ENCODE results near the gene ZCCHC24.

ZCCHC24 gene

DNA sequence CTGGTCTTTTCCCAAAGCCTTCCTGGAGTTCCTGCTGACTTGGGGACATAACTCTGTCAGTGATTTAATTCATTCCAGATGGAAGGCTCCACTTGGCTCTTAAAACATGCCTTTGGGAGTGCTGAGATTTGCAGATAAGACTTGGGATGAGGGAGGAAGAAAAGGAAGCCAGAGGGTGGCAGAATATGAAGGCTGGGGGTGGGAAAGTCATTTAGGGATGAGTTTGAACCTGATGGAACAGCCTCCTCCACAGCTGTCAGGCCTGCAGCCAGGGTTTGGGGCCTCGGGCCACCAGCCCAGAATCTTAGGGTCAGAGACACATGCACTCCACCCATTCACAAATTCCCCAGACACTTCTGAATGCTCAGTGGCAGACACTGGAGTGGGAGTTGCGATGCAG is 38.5 kb upstream of the ZCCHC24 start:
- H3K4me1 ChIP-seq (ENCODE audit: control insufficient read depth in 1 of 2, insufficient read depth in 1 of 2, low read depth in 1 of 2, low read length in 1 of 2): no peaks in the 10 kb centered on the region
- H3K9me3 ChIP-seq: no peaks in the 10 kb centered on the region
- peaks cover 35% of the 10 kb centered on the region for H3K27me3 ChIP-seq
- TF ChIP-seq, protein P1, sequence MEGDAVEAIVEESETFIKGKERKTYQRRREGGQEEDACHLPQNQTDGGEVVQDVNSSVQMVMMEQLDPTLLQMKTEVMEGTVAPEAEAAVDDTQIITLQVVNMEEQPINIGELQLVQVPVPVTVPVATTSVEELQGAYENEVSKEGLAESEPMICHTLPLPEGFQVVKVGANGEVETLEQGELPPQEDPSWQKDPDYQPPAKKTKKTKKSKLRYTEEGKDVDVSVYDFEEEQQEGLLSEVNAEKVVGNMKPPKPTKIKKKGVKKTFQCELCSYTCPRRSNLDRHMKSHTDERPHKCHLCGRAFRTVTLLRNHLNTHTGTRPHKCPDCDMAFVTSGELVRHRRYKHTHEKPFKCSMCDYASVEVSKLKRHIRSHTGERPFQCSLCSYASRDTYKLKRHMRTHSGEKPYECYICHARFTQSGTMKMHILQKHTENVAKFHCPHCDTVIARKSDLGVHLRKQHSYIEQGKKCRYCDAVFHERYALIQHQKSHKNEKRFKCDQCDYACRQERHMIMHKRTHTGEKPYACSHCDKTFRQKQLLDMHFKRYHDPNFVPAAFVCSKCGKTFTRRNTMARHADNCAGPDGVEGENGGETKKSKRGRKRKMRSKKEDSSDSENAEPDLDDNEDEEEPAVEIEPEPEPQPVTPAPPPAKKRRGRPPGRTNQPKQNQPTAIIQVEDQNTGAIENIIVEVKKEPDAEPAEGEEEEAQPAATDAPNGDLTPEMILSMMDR (IDR thresholded peaks at IDR 0.05): no peak
- H3K27ac ChIP-seq: no peak overlapping the region
- no peak overlapping the region for H3K4me3 ChIP-seq (ENCODE audit: low read depth in 1 of 2, low read length in 1 of 2)
- H3K36me3 ChIP-seq: no peaks in the 10 kb centered on the region

DNA sequence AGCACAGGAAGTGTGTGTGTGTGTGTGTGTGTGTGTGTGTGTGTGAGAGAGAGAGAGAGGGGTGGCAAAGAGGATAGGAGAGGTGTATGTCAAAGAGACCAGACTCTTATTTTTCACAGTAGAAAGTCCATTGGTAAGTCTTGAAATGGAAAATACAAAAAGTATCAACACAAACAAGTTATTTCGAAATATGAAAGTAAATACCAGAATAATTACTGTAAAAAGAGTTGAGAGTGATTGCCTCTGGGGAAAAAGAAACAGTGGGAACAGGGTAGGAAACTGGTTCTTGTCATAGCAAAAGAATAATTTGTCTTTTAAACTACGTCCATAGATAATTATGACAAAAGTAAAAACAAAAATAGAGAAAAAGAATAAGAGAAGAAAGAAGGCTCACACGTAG is 37.9 kb upstream of the ZCCHC24 start:
- Histone ChIP-seq H3K27ac (no peak overlapping the region), H3K4me3 (ENCODE audit: low read depth in 1 of 2, low read length in 1 of 2) (no peak overlapping the region), H3K27me3 (peaks cover 35% of the 10 kb centered on the region), H3K9me3 (no peaks in the 10 kb centered on the region), H3K4me1 (ENCODE audit: control insufficient read depth in 1 of 2, insufficient read depth in 1 of 2, low read depth in 1 of 2, low read length in 1 of 2) (no peaks in the 10 kb centered on the region), H3K36me3 (no peaks in the 10 kb centered on the region)
- TF ChIP-seq, protein P1 (IDR thresholded peaks at IDR 0.05): no peak

DNA sequence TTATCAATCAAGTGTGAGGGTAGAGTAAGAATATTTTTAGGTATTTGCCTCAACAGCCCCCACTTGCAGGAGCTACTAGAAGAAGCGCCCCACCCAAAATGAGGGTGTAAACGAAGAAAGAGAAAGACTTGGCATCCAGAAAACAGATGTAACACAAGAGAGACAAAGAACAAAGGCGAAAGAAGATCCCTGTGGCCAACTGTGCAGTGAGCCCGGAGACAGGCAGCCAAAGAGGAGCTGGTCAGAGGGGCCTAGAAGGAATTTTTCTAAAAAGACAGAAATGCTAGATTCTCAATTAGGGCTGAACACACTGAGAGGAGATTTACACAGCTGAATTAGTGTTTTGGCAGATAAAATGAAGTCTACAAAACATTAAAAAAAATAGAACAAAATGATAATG is 37.3 kb upstream of the ZCCHC24 start:
- H3K9me3 ChIP-seq: no peaks in the 10 kb centered on the region
- no peaks in the 10 kb centered on the region for H3K36me3 ChIP-seq

GRCh38 chr10:79482304-79482703 is 36.9 kb upstream of the ZCCHC24 start:
- H3K36me3 ChIP-seq: no peaks in the 10 kb centered on the region
- peaks cover 35% of the 10 kb centered on the region for H3K27me3 ChIP-seq
- no peak overlapping the region for H3K4me3 ChIP-seq (ENCODE audit: low read depth in 1 of 2, low read length in 1 of 2)
- no peak overlapping the region for H3K27ac ChIP-seq
- no peaks in the 10 kb centered on the region for H3K9me3 ChIP-seq
- no peaks in the 10 kb centered on the region for H3K4me1 ChIP-seq (ENCODE audit: control insufficient read depth in 1 of 2, insufficient read depth in 1 of 2, low read depth in 1 of 2, low read length in 1 of 2)
- TF ChIP-seq, protein P1 (IDR thresholded peaks at IDR 0.05): no peak

More for the DNA sequence above, 37.3 kb upstream of the ZCCHC24 start:
- Histone ChIP-seq H3K4me3 (ENCODE audit: low read depth in 1 of 2, low read length in 1 of 2) (no peak overlapping the region), H3K4me1 (ENCODE audit: control insufficient read depth in 1 of 2, insufficient read depth in 1 of 2, low read depth in 1 of 2, low read length in 1 of 2) (no peaks in the 10 kb centered on the region), H3K27ac (no peak overlapping the region), H3K27me3 (peaks cover 35% of the 10 kb centered on the region)
- TF ChIP-seq, protein P1 (IDR thresholded peaks at IDR 0.05): no peak

- H3K36me3 ChIP-seq: no peaks in the 10 kb centered on the region
- no peak overlapping the region for H3K27ac ChIP-seq
- no peak overlapping the region for H3K4me3 ChIP-seq (ENCODE audit: low read depth in 1 of 2, low read length in 1 of 2)
- TF ChIP-seq, protein P1 (IDR thresholded peaks at IDR 0.05): no peak
- no peaks in the 10 kb centered on the region for H3K9me3 ChIP-seq
- no peaks in the 10 kb centered on the region for H3K4me1 ChIP-seq (ENCODE audit: control insufficient read depth in 1 of 2, insufficient read depth in 1 of 2, low read depth in 1 of 2, low read length in 1 of 2)
- peaks cover 33% of the 10 kb centered on the region for H3K27me3 ChIP-seq
Observed at GRCh38 chr10:79479283-79479909, 34.0 kb upstream of the ZCCHC24 start.
